Caco-2 (cell line): ENCODE measurements around the gene SIRT3. TPM values are rescaled to one million over a fixed set of nuclear protein-coding genes. Genes with fewer than 3 reads are reported as not detected.

Source experiments
- BruUV-seq: library from RNA; stranded (reverse); fragments of 400-500 nt; replicated peaks from 2 replicates; lab custom pipeline; 2021; lab: Mats Ljungman, UMichigan
- CTCF ChIA-PET: fragments of 300-600 bp; sonication (Branson Sonifier 250); formaldehyde crosslinking; loops from one replicate; lab custom pipeline; 2022; ENCODE audit warnings: antibody characterized with exemption; lab: Charles Lee
- POLR2A ChIA-PET: fragments of 300-600 bp; sonication (Branson Sonifier 250); formaldehyde crosslinking; loops from one replicate; lab custom pipeline; 2022; ENCODE audit warnings: antibody characterized with exemption; lab: Charles Lee
- DNase-seq, 2 experiments: peaks; one replicate each; pipeline versions ENCODE4 v3.0.0 to v3.0.0-alpha.2; 2020 to 2022
- H3K27me3 ChIP-seq: replicated peaks from 2 replicates; pipeline ENCODE4 v1.6.0; 2011; ENCODE audit warnings: low read length; ENCODE audit not compliant: control insufficient read depth, insufficient read depth
- H3K36me3 ChIP-seq: 2 replicates; pipeline ENCODE4 v1.5.1; 2011; ENCODE audit warnings: low read length; ENCODE audit not compliant: control insufficient read depth, insufficient read depth
- H3K4me1 ChIP-seq: fragments of 250-450 bp; sonication (Bioruptor Pico); 2 replicates; pipeline ENCODE4 v1.5.1; 2020; ENCODE audit warnings: mild to moderate bottlenecking
- H3K4me3 ChIP-seq: 2 replicates; pipeline ENCODE4 v1.5.1; 2011; ENCODE audit warnings: low read depth, mild to moderate bottlenecking, control low read depth, low read length
- H3K9me3 ChIP-seq: fragments of 250-450 bp; sonication (Bioruptor Pico); 2 replicates; pipeline ENCODE4 v1.5.1; 2020; ENCODE audit warnings: mild to moderate bottlenecking, moderate library complexity
- H3K27ac Mint-ChIP-seq: one replicate; pipeline ENCODE4 v1.8.0; 2022; ENCODE audit warnings: mixed read lengths; ENCODE audit not compliant: unreplicated experiment
- H3K27me3 Mint-ChIP-seq: one replicate; pipeline ENCODE4 v1.8.0; 2022; ENCODE audit warnings: mixed read lengths; ENCODE audit not compliant: insufficient read depth, unreplicated experiment
- H3K36me3 Mint-ChIP-seq: one replicate; pipeline ENCODE4 v1.8.0; 2022; ENCODE audit warnings: mild to moderate bottlenecking, mixed read lengths; ENCODE audit not compliant: insufficient read depth, unreplicated experiment
- H3K4me1 Mint-ChIP-seq: one replicate; pipeline ENCODE4 v1.8.0; 2022; ENCODE audit warnings: low read depth, mixed read lengths; ENCODE audit not compliant: unreplicated experiment
- H3K4me3 Mint-ChIP-seq: one replicate; pipeline ENCODE4 v1.8.0; 2022; ENCODE audit warnings: mild to moderate bottlenecking, moderate library complexity, mixed read lengths; ENCODE audit not compliant: unreplicated experiment
- H3K9me3 Mint-ChIP-seq: one replicate; pipeline ENCODE4 v1.8.0; 2022; ENCODE audit warnings: mixed read lengths; ENCODE audit not compliant: unreplicated experiment
- intact Hi-C: fragments of 100-400 bp; cut with micrococcal nuclease; formaldehyde crosslinking; loops from one replicate; pipeline ENCODE4 v1.10.0; 2022; ENCODE audit not compliant: unreplicated experiment
- total RNA-seq: library from RNA; stranded (reverse); gene quantifications from 2 replicates; pipeline ENCODE4 v1.2.3, GENCODE V29; 2022
- TF ChIP-seq, protein P1 (sequence below), 2 experiments: fragments of 200-600 bp in 1 of 2; IDR thresholded peaks; 1 replicate in 1 of 2; 2 replicates in 1 of 2; pipeline versions ENCODE4 v1.5.1 to v1.8.0; 2011 to 2022; ENCODE audit warnings: antibody characterized with exemption in 1 of 2, control low read depth in 1 of 2, inconsistent platforms in 1 of 2, low read depth in 1 of 2, low read length in 1 of 2, mild to moderate bottlenecking in 1 of 2, moderate library complexity in 1 of 2; ENCODE audit not compliant: insufficient read depth in 1 of 2, severe bottlenecking in 1 of 2, unreplicated experiment in 1 of 2

Gene SIRT3
- total RNA-seq, 1 experiment from 2014 or later: 24.6 TPM

DNA sequence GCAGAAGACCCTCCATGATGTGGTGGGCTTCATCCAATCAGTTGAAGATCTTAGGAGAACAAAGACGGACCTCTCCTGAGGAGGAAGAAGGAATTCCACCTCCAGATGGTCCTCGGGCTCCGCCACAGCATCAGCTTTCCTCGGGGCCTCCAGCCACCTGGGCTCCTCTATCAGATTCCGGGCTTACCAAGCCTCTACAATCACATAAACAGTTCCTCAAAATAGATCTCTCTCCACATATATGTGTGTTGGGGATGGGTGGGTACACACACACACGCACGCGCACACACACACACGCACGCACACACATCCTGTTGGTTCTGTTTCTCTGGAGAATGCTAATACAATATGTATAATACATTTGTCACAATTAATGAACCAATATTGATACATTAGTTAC lies 23.3 kb upstream of the SIRT3 start:
- Mint-ChIP-seq H3K36me3 (peaks cover 18% of the 10 kb centered on the region), H3K27ac (no peak overlapping the region), H3K4me1 (no peaks in the 10 kb centered on the region), H3K4me3 (no peak overlapping the region), H3K27me3 (no peaks in the 10 kb centered on the region), H3K9me3 (peaks cover 25% of the 10 kb centered on the region)
- H3K36me3 ChIP-seq: no peaks in the 10 kb centered on the region
- CTCF ChIA-PET: interaction anchor here (2.0 kb wide), 1 partner anchor 9 kb away, joined by 10 read pairs; no protein-coding TSS in a partner anchor
- H3K9me3 ChIP-seq: no peaks in the 10 kb centered on the region
- DNase-seq: no peak
- POLR2A ChIA-PET: no interaction called here
- intact Hi-C loops: no loop called here
- TF ChIP-seq, protein P1, sequence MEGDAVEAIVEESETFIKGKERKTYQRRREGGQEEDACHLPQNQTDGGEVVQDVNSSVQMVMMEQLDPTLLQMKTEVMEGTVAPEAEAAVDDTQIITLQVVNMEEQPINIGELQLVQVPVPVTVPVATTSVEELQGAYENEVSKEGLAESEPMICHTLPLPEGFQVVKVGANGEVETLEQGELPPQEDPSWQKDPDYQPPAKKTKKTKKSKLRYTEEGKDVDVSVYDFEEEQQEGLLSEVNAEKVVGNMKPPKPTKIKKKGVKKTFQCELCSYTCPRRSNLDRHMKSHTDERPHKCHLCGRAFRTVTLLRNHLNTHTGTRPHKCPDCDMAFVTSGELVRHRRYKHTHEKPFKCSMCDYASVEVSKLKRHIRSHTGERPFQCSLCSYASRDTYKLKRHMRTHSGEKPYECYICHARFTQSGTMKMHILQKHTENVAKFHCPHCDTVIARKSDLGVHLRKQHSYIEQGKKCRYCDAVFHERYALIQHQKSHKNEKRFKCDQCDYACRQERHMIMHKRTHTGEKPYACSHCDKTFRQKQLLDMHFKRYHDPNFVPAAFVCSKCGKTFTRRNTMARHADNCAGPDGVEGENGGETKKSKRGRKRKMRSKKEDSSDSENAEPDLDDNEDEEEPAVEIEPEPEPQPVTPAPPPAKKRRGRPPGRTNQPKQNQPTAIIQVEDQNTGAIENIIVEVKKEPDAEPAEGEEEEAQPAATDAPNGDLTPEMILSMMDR (IDR thresholded peaks at IDR 0.05; ENCODE audit: insufficient read depth in 1 of 2, low read depth in 1 of 2, low read length in 1 of 2, severe bottlenecking in 1 of 2, unreplicated experiment in 1 of 2): no peak
- H3K4me3 ChIP-seq: no peak overlapping the region
- no peaks in the 10 kb centered on the region for H3K27me3 ChIP-seq
- H3K4me1 ChIP-seq: no peaks in the 10 kb centered on the region
- no TSS peak for BruUV-seq

DNA sequence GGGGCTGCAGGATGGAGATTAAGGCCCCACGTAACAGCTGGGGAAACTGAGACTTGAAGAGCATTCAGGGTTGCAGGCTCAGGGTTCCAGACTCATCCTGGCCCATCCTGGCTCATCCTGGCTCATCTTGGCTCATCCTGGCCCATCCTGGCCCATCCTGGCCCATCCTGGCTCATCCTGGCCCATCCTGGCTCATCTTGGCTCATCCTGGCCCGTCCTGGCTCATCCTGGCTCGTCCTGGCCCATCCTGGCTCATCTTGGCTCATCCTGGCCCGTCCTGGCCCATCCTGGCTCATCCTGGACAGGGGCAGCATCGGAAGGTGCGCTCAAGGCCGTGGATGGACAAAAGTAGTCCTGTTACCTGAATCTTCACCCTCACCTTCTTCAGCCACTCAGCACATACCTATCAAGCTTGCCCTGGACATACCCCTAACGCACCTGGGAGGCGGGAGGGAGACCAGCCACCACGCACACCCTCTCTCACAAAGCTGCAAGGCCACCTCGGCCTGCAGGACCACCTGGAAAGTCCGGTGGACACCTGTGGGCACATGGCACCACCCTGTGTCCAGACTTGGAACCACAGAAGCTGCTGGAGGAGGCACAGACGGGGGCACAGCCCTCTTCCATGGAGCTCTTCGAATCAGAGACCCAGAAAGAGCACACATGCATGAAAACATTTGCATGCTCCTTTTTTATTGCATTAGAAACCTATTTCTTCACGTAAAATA lies 21.8 kb upstream of the SIRT3 start:
- intact Hi-C loops: no loop called here
- DNase-seq: peak; percentile 43 to 57
- no peaks in the 10 kb centered on the region for H3K27me3 Mint-ChIP-seq

DNA sequence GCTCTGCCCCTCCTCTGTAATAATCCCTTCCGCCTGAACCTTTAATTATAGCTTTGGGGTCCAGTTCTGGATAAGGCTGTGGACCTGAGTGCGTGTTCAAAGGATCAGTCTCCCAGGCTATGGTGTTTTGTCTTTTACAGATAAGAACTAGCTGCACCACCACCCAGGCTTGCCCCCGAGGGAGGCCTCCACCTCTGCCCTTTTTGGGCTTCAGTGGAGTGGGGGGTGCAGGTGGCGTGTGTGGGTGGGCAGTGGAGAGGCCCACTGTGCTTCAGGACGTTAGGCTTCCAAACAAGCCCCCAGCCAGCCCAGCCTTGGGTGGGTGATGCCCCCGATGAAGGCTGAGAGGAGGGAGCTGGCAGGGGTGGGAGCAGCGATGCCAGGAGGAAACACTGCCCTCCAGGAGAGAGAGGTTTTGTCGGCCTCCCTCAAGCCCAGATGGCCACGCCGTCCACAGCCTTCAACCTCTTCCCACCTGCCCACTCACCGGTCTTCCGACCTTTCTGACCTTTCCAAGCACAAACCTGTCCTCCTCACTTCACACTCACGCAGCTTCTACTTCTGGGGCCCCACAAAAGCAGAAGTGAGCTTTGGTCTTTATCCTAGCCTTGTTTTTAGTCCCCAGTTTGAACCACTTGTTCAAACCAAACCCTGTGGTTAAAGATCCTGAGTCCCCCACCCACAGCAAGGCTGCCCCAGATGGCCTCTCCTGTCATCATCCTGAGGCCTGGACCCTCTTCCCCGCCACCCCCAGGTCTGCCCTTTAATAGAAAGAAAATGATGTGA lies 21.0 kb upstream of the SIRT3 start:
- no peaks in the 10 kb centered on the region; the same call in 1 of the 2 replicates for H3K36me3 ChIP-seq
- peaks cover 25% of the 10 kb centered on the region for H3K9me3 Mint-ChIP-seq
- ChIA-PET CTCF (no interaction called here), POLR2A (no interaction called here)
- BruUV-seq: no TSS peak
- no peaks in the 10 kb centered on the region for H3K4me1 Mint-ChIP-seq
- DNase-seq: no peak
- no peak overlapping the region for H3K4me3 Mint-ChIP-seq
- H3K4me3 ChIP-seq: no peak overlapping the region
- no peak overlapping the region for H3K27ac Mint-ChIP-seq
- peaks cover 37% of the 10 kb centered on the region for H3K36me3 Mint-ChIP-seq
- H3K4me1 ChIP-seq: no peaks in the 10 kb centered on the region
- TF ChIP-seq, protein P1 (IDR thresholded peaks at IDR 0.05; ENCODE audit: insufficient read depth in 1 of 2, low read depth in 1 of 2, low read length in 1 of 2, severe bottlenecking in 1 of 2, unreplicated experiment in 1 of 2): no peak
- no peaks in the 10 kb centered on the region for H3K27me3 Mint-ChIP-seq
- H3K27me3 ChIP-seq: no peaks in the 10 kb centered on the region
- H3K9me3 ChIP-seq: no peaks in the 10 kb centered on the region
- intact Hi-C loops: no loop called here

More for the DNA sequence above, 21.8 kb upstream of the SIRT3 start:
- H3K36me3 Mint-ChIP-seq: peaks cover 31% of the 10 kb centered on the region
- H3K36me3 ChIP-seq: no peaks in the 10 kb centered on the region; the same call in 1 of the 2 replicates
- no peak overlapping the region for H3K4me3 Mint-ChIP-seq
- BruUV-seq: no TSS peak
- TF ChIP-seq, protein P1 (IDR thresholded peaks at IDR 0.05; ENCODE audit: insufficient read depth in 1 of 2, low read depth in 1 of 2, low read length in 1 of 2, severe bottlenecking in 1 of 2, unreplicated experiment in 1 of 2): peak; percentile 52 to 59
- H3K27me3 ChIP-seq: no peaks in the 10 kb centered on the region
- H3K9me3 Mint-ChIP-seq: peaks cover 25% of the 10 kb centered on the region
- H3K27ac Mint-ChIP-seq: no peak overlapping the region
- no peak overlapping the region for H3K4me3 ChIP-seq
- H3K4me1 Mint-ChIP-seq: no peaks in the 10 kb centered on the region
- H3K9me3 ChIP-seq: no peaks in the 10 kb centered on the region
- CTCF ChIA-PET: interaction anchor here (2.0 kb wide), 1 partner anchor 7 kb away, joined by 10 read pairs; no protein-coding TSS in a partner anchor
- POLR2A ChIA-PET: no interaction called here
- H3K4me1 ChIP-seq: no peaks in the 10 kb centered on the region
